Osteoblast (primary cell): Measurements from ENCODE around the gene GTF2I. TPM values are rescaled to one million over a fixed set of nuclear protein-coding genes. Genes with fewer than 3 reads are reported as not detected.

Experiments
- DNase-seq: peaks from one replicate; pipeline ENCODE4 v3.0.0; 2011; ENCODE audit warnings: low spot score, mixed read lengths; ENCODE audit not compliant: insufficient read length; ENCODE audit errors: missing footprints
- H2AFZ ChIP-seq: 2 replicates; pipeline ENCODE4 v1.6.0; 2011; ENCODE audit warnings: mild to moderate bottlenecking, low read length
- H3K27ac ChIP-seq: 2 replicates; pipeline ENCODE4 v1.5.1; 2011; ENCODE audit warnings: mild to moderate bottlenecking, low read depth, low read length, moderate library complexity
- H3K27me3 ChIP-seq: 2 replicates; pipeline ENCODE4 v1.6.0; 2012; ENCODE audit warnings: mild to moderate bottlenecking, control low read depth, inconsistent platforms, low read length, moderate library complexity; ENCODE audit not compliant: insufficient read depth
- H3K36me3 ChIP-seq: 2 replicates; pipeline ENCODE4 v1.5.1; 2011; ENCODE audit warnings: mild to moderate bottlenecking, low read length, control low read depth, moderate library complexity; ENCODE audit not compliant: insufficient read depth
- H3K4me1 ChIP-seq: 2 replicates; pipeline ENCODE4 v1.5.1; 2011; ENCODE audit warnings: mild to moderate bottlenecking, low read length, control low read depth, moderate library complexity; ENCODE audit not compliant: insufficient read depth
- H3K4me2 ChIP-seq: 2 replicates; pipeline ENCODE4 v1.6.0; 2011; ENCODE audit warnings: mild to moderate bottlenecking, low read length; ENCODE audit not compliant: insufficient read depth
- H3K4me3 ChIP-seq: fragments of 200-600 bp; sonication (generic); 3 replicates; pipeline ENCODE4 v1.5.1; 2012; ENCODE audit warnings: mild to moderate bottlenecking, low read length, inconsistent platforms; ENCODE audit not compliant: insufficient read depth
- H3K79me2 ChIP-seq: 2 replicates; pipeline ENCODE4 v1.6.0; 2012; ENCODE audit warnings: mild to moderate bottlenecking, low read length, control low read depth, inconsistent platforms; ENCODE audit not compliant: insufficient read depth
- H3K9me3 ChIP-seq: 2 replicates; pipeline ENCODE4 v1.5.1; 2011; ENCODE audit warnings: low read depth, low read length, control low read depth
- H4K20me1 ChIP-seq: 2 replicates; pipeline ENCODE4 v1.6.0; 2012; ENCODE audit warnings: mild to moderate bottlenecking, low read length, control low read depth; ENCODE audit not compliant: insufficient read depth
- total RNA-seq: library from RNA; depleted of rRNA; stranded (reverse); fragments of >200 nt; gene quantifications from 2 replicates; pipeline ENCODE4 v1.2.3, GENCODE V29; 2012
- TF ChIP-seq, protein P1 (sequence below): IDR thresholded peaks from 2 replicates; pipeline ENCODE4 v1.5.1; 2011; ENCODE audit warnings: mild to moderate bottlenecking, low read depth, low read length, moderate library complexity; ENCODE audit errors: extremely low read depth

GTF2I gene
- total RNA-seq, 1 donor: 143 TPM

- Histone ChIP-seq H3K27me3 (no peaks in the 10 kb centered on the region), H3K36me3 (no peaks in the 10 kb centered on the region), H3K4me2 (no peak overlapping the region), H3K4me3 (no peak overlapping the region), H2AFZ (no peak overlapping the region), H4K20me1 (peaks cover 13% of the 10 kb centered on the region), H3K79me2 (peaks cover 20% of the 10 kb centered on the region), H3K4me1 (peaks cover 27% of the 10 kb centered on the region), H3K27ac (no peak overlapping the region), H3K9me3 (no peaks in the 10 kb centered on the region)
- TF ChIP-seq, protein P1, sequence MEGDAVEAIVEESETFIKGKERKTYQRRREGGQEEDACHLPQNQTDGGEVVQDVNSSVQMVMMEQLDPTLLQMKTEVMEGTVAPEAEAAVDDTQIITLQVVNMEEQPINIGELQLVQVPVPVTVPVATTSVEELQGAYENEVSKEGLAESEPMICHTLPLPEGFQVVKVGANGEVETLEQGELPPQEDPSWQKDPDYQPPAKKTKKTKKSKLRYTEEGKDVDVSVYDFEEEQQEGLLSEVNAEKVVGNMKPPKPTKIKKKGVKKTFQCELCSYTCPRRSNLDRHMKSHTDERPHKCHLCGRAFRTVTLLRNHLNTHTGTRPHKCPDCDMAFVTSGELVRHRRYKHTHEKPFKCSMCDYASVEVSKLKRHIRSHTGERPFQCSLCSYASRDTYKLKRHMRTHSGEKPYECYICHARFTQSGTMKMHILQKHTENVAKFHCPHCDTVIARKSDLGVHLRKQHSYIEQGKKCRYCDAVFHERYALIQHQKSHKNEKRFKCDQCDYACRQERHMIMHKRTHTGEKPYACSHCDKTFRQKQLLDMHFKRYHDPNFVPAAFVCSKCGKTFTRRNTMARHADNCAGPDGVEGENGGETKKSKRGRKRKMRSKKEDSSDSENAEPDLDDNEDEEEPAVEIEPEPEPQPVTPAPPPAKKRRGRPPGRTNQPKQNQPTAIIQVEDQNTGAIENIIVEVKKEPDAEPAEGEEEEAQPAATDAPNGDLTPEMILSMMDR: no peak
- no peak for DNase-seq
These were observed 2.7 kb upstream of the GTF2I start for GRCh38 chr7:74654811-74655210.

DNA sequence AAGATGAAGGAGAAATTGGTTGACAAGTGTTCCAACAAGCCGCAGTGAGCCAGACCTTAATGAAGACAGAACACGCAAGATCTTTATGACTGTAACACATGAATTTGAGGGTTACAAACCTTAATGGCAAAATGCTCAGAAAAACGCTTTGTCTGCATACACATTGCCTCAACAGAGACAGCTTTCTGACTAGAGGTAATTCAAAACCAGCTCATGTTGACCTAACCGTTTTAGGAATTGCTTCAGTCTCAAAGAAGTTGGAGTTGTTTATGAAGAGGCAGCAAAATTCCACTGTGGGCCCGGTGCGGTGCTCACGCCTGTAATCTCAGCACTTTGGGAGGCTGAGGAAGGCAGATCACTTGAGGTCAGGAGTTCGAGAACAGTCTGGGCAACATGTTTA lies 2.2 kb upstream of the GTF2I start:
- H4K20me1 ChIP-seq: peaks cover 18% of the 10 kb centered on the region
- peak overlapping the region; percentile 75 for H2AFZ ChIP-seq
- H3K4me3 ChIP-seq: no peak overlapping the region
- TF ChIP-seq, protein P1: no peak
- H3K79me2 ChIP-seq: peaks cover 25% of the 10 kb centered on the region
- H3K4me2 ChIP-seq: peak overlapping the region; percentile 89
- H3K36me3 ChIP-seq: no peaks in the 10 kb centered on the region
- H3K9me3 ChIP-seq: no peaks in the 10 kb centered on the region
- peak; percentile 71 for DNase-seq
- no peak overlapping the region for H3K27ac ChIP-seq
- no peaks in the 10 kb centered on the region for H3K27me3 ChIP-seq
- H3K4me1 ChIP-seq: peaks cover 32% of the 10 kb centered on the region

- peak overlapping the region; percentile 89 for H3K4me2 ChIP-seq
- H3K4me1 ChIP-seq: peaks cover 37% of the 10 kb centered on the region
- H3K36me3 ChIP-seq: no peaks in the 10 kb centered on the region
- TF ChIP-seq, protein P1: no peak
- H2AFZ ChIP-seq: peak overlapping the region; percentile 75
- H3K27ac ChIP-seq: peak overlapping the region; percentile 20
- H4K20me1 ChIP-seq: peaks cover 24% of the 10 kb centered on the region
- no peaks in the 10 kb centered on the region for H3K27me3 ChIP-seq
- peaks cover 30% of the 10 kb centered on the region for H3K79me2 ChIP-seq
- peak; percentile 26 for DNase-seq
- peak overlapping the region; percentile 89 for H3K4me3 ChIP-seq
- H3K9me3 ChIP-seq: no peaks in the 10 kb centered on the region
These were observed 1.6 kb upstream of the GTF2I start for GRCh38 chr7:74655768-74656440.

DNA sequence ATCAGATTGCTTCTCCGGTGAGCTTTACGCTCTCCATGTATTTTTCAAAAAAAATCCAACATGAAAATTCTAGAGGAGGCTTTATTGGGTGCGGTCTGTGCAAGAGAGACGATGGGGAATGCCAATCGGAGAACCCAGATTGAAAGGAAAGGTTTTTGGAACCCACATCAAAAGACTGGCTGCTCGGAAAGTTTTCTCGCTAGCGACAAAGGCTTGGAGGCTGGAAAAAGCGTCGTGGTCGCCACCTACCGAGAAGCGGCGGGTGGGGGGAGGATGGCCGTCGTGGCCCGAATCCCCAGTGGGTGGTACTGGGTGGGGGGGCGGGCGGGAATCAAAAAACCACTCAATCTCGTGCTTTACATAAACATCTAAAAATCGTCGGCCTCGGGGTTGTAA lies 1.1 kb upstream of the GTF2I start:
- TF ChIP-seq, protein P1: no peak
- Histone ChIP-seq H3K9me3 (no peaks in the 10 kb centered on the region), H4K20me1 (peaks cover 29% of the 10 kb centered on the region), H3K27ac (peak overlapping the region; percentile 56), H3K27me3 (no peaks in the 10 kb centered on the region), H3K4me2 (peak overlapping the region; percentile 89), H2AFZ (peak overlapping the region; percentile 75), H3K79me2 (peaks cover 35% of the 10 kb centered on the region), H3K4me3 (peak overlapping the region; percentile 89), H3K36me3 (no peaks in the 10 kb centered on the region), H3K4me1 (peaks cover 41% of the 10 kb centered on the region)
- peak; percentile 75 for DNase-seq
